K562 (cell line): ENCODE data around the gene ANKRD13D. TPM values are rescaled to one million over a fixed set of nuclear protein-coding genes. Genes with fewer than 3 reads are reported as not detected.

Experiments used
- ARID2 ChIP-seq: fragments of 450-650 bp; IDR thresholded peaks from 2 replicates; pipeline ENCODE4 v1.6.1; 2017; ENCODE audit warnings: antibody characterized with exemption, mild to moderate bottlenecking
- ASH1L ChIP-seq: fragments of 450-650 bp; IDR thresholded peaks from 2 replicates; pipeline ENCODE4 v1.6.1; 2018; ENCODE audit warnings: borderline replicate concordance, mild to moderate bottlenecking, low read depth; ENCODE audit not compliant: partially characterized antibody
- ATF1 ChIP-seq, 2 experiments: fragments of 450-650 bp in 1 of 2; IDR thresholded peaks; 2 replicates each; pipeline ENCODE4 v1.6.1; 2016; ENCODE audit warnings: missing compliant biosample characterization in 1 of 2, missing genetic modification characterization in 1 of 2
- CBFB ChIP-seq: sonication (generic); formaldehyde crosslinking; IDR thresholded peaks from 2 replicates; pipeline ENCODE4 v1.4.0; 2020; ENCODE audit warnings: mild to moderate bottlenecking, missing genetic modification reagents
- CREM ChIP-seq: IDR thresholded peaks from 2 replicates; pipeline ENCODE4 v1.6.1; 2014; ENCODE audit warnings: antibody characterized with exemption, low read depth
- ELF2 ChIP-seq: fragments of 250-450 bp; sonication (Bioruptor Pico); IDR thresholded peaks from 2 replicates; pipeline ENCODE4 v1.5.0; 2021; ENCODE audit warnings: mild to moderate bottlenecking
- GTF2E2 ChIP-seq: fragments of 200-800 bp; sonication (Bioruptor generic); IDR thresholded peaks from 2 replicates; pipeline ENCODE4 v1.6.1; 2016; ENCODE audit warnings: missing genetic modification characterization, missing compliant biosample characterization
- IFI16 ChIP-seq: fragments of 250-450 bp; sonication (Bioruptor Pico); IDR thresholded peaks from 2 replicates; pipeline ENCODE4 v2.1.2; 2022; ENCODE audit warnings: mild to moderate bottlenecking, inconsistent platforms
- KHSRP ChIP-seq: fragments of 450-650 bp; IDR thresholded peaks from 2 replicates; pipeline ENCODE4 v1.6.1; 2017
- KLF16 ChIP-seq: IDR thresholded peaks from 2 replicates; pipeline ENCODE4 v1.6.1; 2016; ENCODE audit warnings: antibody characterized with exemption
- NFE2 ChIP-seq: IDR thresholded peaks from 2 replicates; pipeline ENCODE4 v1.6.1; 2014; ENCODE audit warnings: antibody characterized with exemption, low read depth
- NR2C1 ChIP-seq, 2 experiments: fragments of 450-650 bp; IDR thresholded peaks; 2 replicates each; pipeline ENCODE4 v1.6.1; 2017; ENCODE audit warnings: mild to moderate bottlenecking in 2 of 2, antibody characterized with exemption in 1 of 2, inconsistent platforms in 1 of 2, missing compliant biosample characterization in 1 of 2, missing genetic modification characterization in 1 of 2
- NUFIP1 ChIP-seq: fragments of 450-650 bp; IDR thresholded peaks from 2 replicates; pipeline ENCODE4 v1.6.1; 2018; ENCODE audit not compliant: partially characterized antibody
- PCBP1 ChIP-seq: fragments of 200-400 bp; formaldehyde crosslinking; IDR thresholded peaks from 2 replicates; pipeline ENCODE4 v1.6.1; 2018; ENCODE audit warnings: mild to moderate bottlenecking, low read depth, low read length; ENCODE audit not compliant: poor library complexity, severe bottlenecking
- TEAD2 ChIP-seq: fragments of 450-650 bp; IDR thresholded peaks from 2 replicates; pipeline ENCODE4 v1.6.1; 2016; ENCODE audit warnings: missing genetic modification characterization, control low read depth, missing compliant biosample characterization
- TOE1 ChIP-seq, 2 experiments: fragments of 450-650 bp in 1 of 2; sonication (generic) in 1 of 2; formaldehyde crosslinking in 1 of 2; IDR thresholded peaks; 2 replicates each; pipeline versions ENCODE4 v1.7.1 to v1.8.0; 2016 to 2022; ENCODE audit warnings: borderline replicate concordance in 2 of 2, mild to moderate bottlenecking in 2 of 2, antibody characterized with exemption in 1 of 2, inconsistent platforms in 1 of 2, low read depth in 1 of 2, missing genetic modification reagents in 1 of 2, moderate library complexity in 1 of 2
- TRIM25 ChIP-seq: fragments of 450-650 bp; IDR thresholded peaks from 2 replicates; pipeline ENCODE4 v1.7.0; 2016; ENCODE audit warnings: borderline replicate concordance
- TSC22D4 ChIP-seq: fragments of 450-650 bp; IDR thresholded peaks from 2 replicates; pipeline ENCODE4 v1.6.1; 2016; ENCODE audit warnings: missing genetic modification characterization, missing biosample characterization, control low read depth
- VEZF1 ChIP-seq: fragments of 200-800 bp; sonication (Bioruptor generic); IDR thresholded peaks from 2 replicates; pipeline ENCODE4 v1.6.1; 2017; ENCODE audit warnings: missing genetic modification characterization, missing compliant biosample characterization
- ZNF121 ChIP-seq: sonication (generic); formaldehyde crosslinking; conservative IDR thresholded peaks from 2 replicates; pipeline ENCODE4 v1.8.0; 2022; ENCODE audit warnings: missing genetic modification reagents
- ZNF274 ChIP-seq: IDR thresholded peaks from 2 replicates; pipeline ENCODE4 v1.6.1; 2011; ENCODE audit warnings: low read depth, mild to moderate bottlenecking, low read length, moderate library complexity, borderline replicate concordance
- ZNF280A ChIP-seq: fragments of 450-650 bp; IDR thresholded peaks from 2 replicates; pipeline ENCODE4 v1.6.1; 2018; ENCODE audit warnings: mild to moderate bottlenecking, low read depth; ENCODE audit not compliant: partially characterized antibody
- ZNF561 ChIP-seq: fragments of 450-650 bp; formaldehyde crosslinking; conservative IDR thresholded peaks from 2 replicates; pipeline ENCODE4 v1.4.0; 2020; ENCODE audit warnings: mild to moderate bottlenecking, moderate library complexity
- polyA plus RNA-seq, 8 experiments: library from polyadenylated mRNA; depleted of rRNA in 4 of 8; stranded (reverse) in 5 of 8; unstranded in 3 of 8; fragments of >200 nt; fragmentation: Nextera tagmentation in 2 of 8; fragmentation: Illumina TruSeq in 1 of 8; extraction: Ambion mirVana in 2 of 8; extraction: Trizol in 1 of 8; gene quantifications; 2 replicates each; pipeline versions ENCODE4 v1.2.1 to v1.2.3, GENCODE V29; 2011 to 2014; ENCODE audit warnings: inconsistent platforms in 1 of 8, missing spikeins in 1 of 8
- total RNA-seq, 7 experiments: library from RNA; depleted of rRNA in 6 of 7; stranded (reverse); fragments of >200 nt in 6 of 7; fragmentation: Illumina TruSeq in 2 of 7; extraction: Trizol in 2 of 7; gene quantifications; 2 replicates each; pipeline versions ENCODE4 v1.2.1 to v1.2.3, GENCODE V29; 2011 to 2021; ENCODE audit warnings: low replicate concordance in 1 of 7

Gene ANKRD13D
- total and polyA plus RNA-seq, 9 of the 15 experiments (the other 6 are each of a cell fraction or from before 2014, with no cell fraction given) = 0.94 to 40.9 (median 22.4) TPM

GRCh38 chr11:67240576-67241389, 48.3 kb upstream of the ANKRD13D start (continued):
- TF ChIP-seq ZNF280A = no peak
- no peak for TF ChIP-seq KLF16
- TF ChIP-seq KHSRP = no peak
- TF ChIP-seq TSC22D4 (tag) = no peak
- TF ChIP-seq TOE1 (IDR thresholded peaks at IDR 0.05; ENCODE audit: borderline replicate concordance) = no peak
- TF ChIP-seq TOE1 (CRISPR knock-in tag; IDR thresholded peaks at IDR 0.05; ENCODE audit: borderline replicate concordance, low read depth) = no peak
- TF ChIP-seq CREM = peak; percentile 43; the same call in 1 of the 2 replicates
- peak; percentile 72 for TF ChIP-seq VEZF1
- no peak for TF ChIP-seq ELF2 (CRISPR knock-in tag)
- no peak for TF ChIP-seq NUFIP1
- no peak for TF ChIP-seq TRIM25
- no peak for TF ChIP-seq ATF1 (CRISPR knock-in tag; IDR thresholded peaks at IDR 0.05)
- TF ChIP-seq ATF1 (tag; IDR thresholded peaks at IDR 0.05) = peak; percentile 27; the same call in 1 of the 2 replicates
- no peak for TF ChIP-seq GTF2E2 (tag)
- no peak for TF ChIP-seq ASH1L
- TF ChIP-seq ZNF121 (CRISPR knock-in tag) = no peak
- TF ChIP-seq ZNF561 (CRISPR knock-in tag) = no peak
- TF ChIP-seq NR2C1 (IDR thresholded peaks at IDR 0.05) = no peak
- no peak for TF ChIP-seq NR2C1 (tag; IDR thresholded peaks at IDR 0.05)
- TF ChIP-seq ARID2 = 0 out of 2 replicates have a peak, but pooled peaks have one; percentile 4
- TF ChIP-seq CBFB = no peak
- no peak for TF ChIP-seq ZNF274
- TF ChIP-seq NFE2 = no peak
- no peak for TF ChIP-seq PCBP1
- TF ChIP-seq IFI16 (CRISPR knock-in tag) = no peak
- TF ChIP-seq TEAD2 (tag) = no peak
